Activated CD4-positive, alpha-beta T cell treated with anti-CD3 and anti-CD28 coated beads, Interleukin-2, Interleukin-6, amounts not matched to agents 100 ng/mL and 50 ng/mL, durations not matched to agents 16 hours and 8 hours (primary cell): ENCODE measurements around the gene LRP8.

Experiments
- DNase-seq: peaks from one replicate; pipeline ENCODE4 v3.0.0-alpha.2; 2020

LRP8 gene

GRCh38 chr1:53339736-53340635 lies 12.1 kb upstream of the LRP8 start:
- DNase-seq: no peak

GRCh38 chr1:53338423-53338822 lies 10.6 kb upstream of the LRP8 start:
- DNase-seq: no peak

- DNase-seq: no peak
Observed at GRCh38 chr1:53337499-53337898, 9.6 kb upstream of the LRP8 start.

GRCh38 chr1:53336146-53336545 lies 8.3 kb upstream of the LRP8 start:
- DNase-seq: no peak

- no peak for DNase-seq
Observed at GRCh38 chr1:53335661-53336060, 7.8 kb upstream of the LRP8 start.

GRCh38 chr1:53334781-53335180 lies 6.9 kb upstream of the LRP8 start:
- no peak for DNase-seq

- no peak for DNase-seq
Observed at GRCh38 chr1:53334312-53334711, 6.4 kb upstream of the LRP8 start.

- no peak for DNase-seq
Observed at GRCh38 chr1:53332833-53333232, 5.0 kb upstream of the LRP8 start.

- no peak for DNase-seq
Observed at GRCh38 chr1:53332186-53332564, 4.3 kb upstream of the LRP8 start.

- no peak for DNase-seq
Observed at GRCh38 chr1:53331446-53332185, 3.7 kb upstream of the LRP8 start.

- DNase-seq: no peak
Observed at GRCh38 chr1:53330819-53331218, 2.9 kb upstream of the LRP8 start.

- peak; percentile 35 for DNase-seq
Observed at GRCh38 chr1:53328541-53329499, 950 bp upstream of the LRP8 start.

GRCh38 chr1:53327182-53327913 lies 522 bp downstream of the LRP8 start:
- DNase-seq: peak; percentile 62

GRCh38 chr1:53326598-53327181 lies 1.2 kb downstream of the LRP8 start:
- DNase-seq: no peak

- peak; percentile 99 for DNase-seq
Observed at GRCh38 chr1:53326088-53326597, 1.7 kb downstream of the LRP8 start.

GRCh38 chr1:53325326-53326087 lies 2.4 kb downstream of the LRP8 start:
- DNase-seq: no peak

- no peak for DNase-seq
Observed at GRCh38 chr1:53324728-53325297, 3.1 kb downstream of the LRP8 start.

- no peak for DNase-seq
Observed at GRCh38 chr1:53324321-53324720, 3.5 kb downstream of the LRP8 start.

GRCh38 chr1:53323316-53323715 lies 4.6 kb downstream of the LRP8 start:
- DNase-seq: no peak

GRCh38 chr1:53321776-53322602 lies 5.9 kb downstream of the LRP8 start:
- no peak for DNase-seq
